Cardiac muscle cell (in vitro differentiated cells and primary cell): ENCODE results near the gene MEAK7. TPM values are rescaled to one million over a fixed set of nuclear protein-coding genes. Genes with fewer than 3 reads are reported as not detected.

Experiments
- DNase-seq, 2 donors: peaks; one replicate each; pipeline versions ENCODE4 v3.0.0 to v3.0.0-alpha.2; 2010 to 2017; ENCODE audit warnings: low read depth in 1 of 2, low spot score in 1 of 2
- H3K27ac ChIP-seq: fragments of 200-600 bp; sonication (generic); 2 replicates; pipeline ENCODE4 v1.5.1; 2016
- H3K27me3 ChIP-seq: fragments of 200-600 bp; sonication (generic); 2 replicates; pipeline ENCODE4 v1.6.0; 2016; ENCODE audit warnings: control low read depth
- H3K36me3 ChIP-seq: fragments of 200-600 bp; sonication (generic); 2 replicates; pipeline ENCODE4 v1.5.1; 2016; ENCODE audit warnings: control low read depth
- H3K4me1 ChIP-seq: fragments of 200-600 bp; sonication (generic); 2 replicates; pipeline ENCODE4 v1.8.1; 2017; ENCODE audit warnings: low read depth, mild to moderate bottlenecking, mixed run types
- H3K4me3 ChIP-seq: fragments of 200-600 bp; sonication (generic); 2 replicates; pipeline ENCODE4 v1.5.1; 2016; ENCODE audit warnings: mild to moderate bottlenecking
- H3K9me3 ChIP-seq: fragments of 200-600 bp; sonication (generic); 2 replicates; pipeline ENCODE4 v1.5.1; 2017; ENCODE audit warnings: low read depth, mild to moderate bottlenecking, control low read depth
- CTCF ChIP-seq: IDR thresholded peaks from 2 replicates; pipeline ENCODE4 v1.5.1; 2012; ENCODE audit warnings: low read depth, mild to moderate bottlenecking, low read length
- polyA plus RNA-seq: library from polyadenylated mRNA; unstranded; fragments of >200 nt; fragmentation: Nextera tagmentation; extraction: Ambion mirVana; gene quantifications from 2 replicates; pipeline ENCODE4 v1.2.1, GENCODE V29; 2016
- total RNA-seq: library from RNA; depleted of rRNA; stranded (reverse); fragments of >200 nt; gene quantifications from 2 replicates; pipeline ENCODE4 v1.2.3, GENCODE V29; 2016

Gene MEAK7
- total and polyA plus RNA-seq, 2 experiments from 2014 or later = 26.6 to 28.7 TPM

GRCh38 chr16:84508502-84508901 lies 4.0 kb upstream of the MEAK7 start:
- Histone ChIP-seq H3K4me1 (no peaks in the 10 kb centered on the region), H3K4me3 (no peak overlapping the region), H3K36me3 (no peaks in the 10 kb centered on the region), H3K27me3 (no peaks in the 10 kb centered on the region), H3K9me3 (no peaks in the 10 kb centered on the region), H3K27ac (no peak overlapping the region)
- no peak for DNase-seq
- no peak for TF ChIP-seq CTCF

- TF ChIP-seq CTCF = no peak
- no peak for DNase-seq
- Histone ChIP-seq H3K4me1 (no peaks in the 10 kb centered on the region), H3K36me3 (no peaks in the 10 kb centered on the region), H3K4me3 (no peak overlapping the region), H3K27ac (no peak overlapping the region), H3K27me3 (no peaks in the 10 kb centered on the region), H3K9me3 (no peaks in the 10 kb centered on the region)
These were observed 2.8 kb upstream of the MEAK7 start for GRCh38 chr16:84507011-84507982.

- H3K9me3 ChIP-seq = no peaks in the 10 kb centered on the region
- H3K4me3 ChIP-seq = peak overlapping the region; percentile 74
- H3K36me3 ChIP-seq = no peaks in the 10 kb centered on the region
- DNase-seq = no peak
- no peaks in the 10 kb centered on the region for H3K27me3 ChIP-seq
- no peaks in the 10 kb centered on the region for H3K4me1 ChIP-seq
- H3K27ac ChIP-seq = peak overlapping the region; percentile 64
- no peak for TF ChIP-seq CTCF
These were observed 1.1 kb upstream of the MEAK7 start for GRCh38 chr16:84505249-84506187.

- no peaks in the 10 kb centered on the region for H3K4me1 ChIP-seq
- H3K4me3 ChIP-seq = peak overlapping the region; percentile 74
- H3K9me3 ChIP-seq = no peaks in the 10 kb centered on the region
- H3K36me3 ChIP-seq = no peaks in the 10 kb centered on the region
- DNase-seq = no peak
- H3K27me3 ChIP-seq = no peaks in the 10 kb centered on the region
- TF ChIP-seq CTCF = no peak
- H3K27ac ChIP-seq = peak overlapping the region; percentile 22
These were observed 586 bp downstream of the MEAK7 start for GRCh38 chr16:84503751-84504395.

GRCh38 chr16:84502581-84502980 lies 1.9 kb downstream of the MEAK7 start:
- no peak overlapping the region for H3K27ac ChIP-seq
- no peak for DNase-seq

More at GRCh38 chr16:84502581-84502980, 1.9 kb downstream of the MEAK7 start:
- H3K4me1 ChIP-seq = no peaks in the 10 kb centered on the region
- H3K9me3 ChIP-seq = no peaks in the 10 kb centered on the region
- H3K4me3 ChIP-seq = no peak overlapping the region
- TF ChIP-seq CTCF = no peak
- H3K36me3 ChIP-seq = peaks cover 3% of the 10 kb centered on the region
- no peaks in the 10 kb centered on the region for H3K27me3 ChIP-seq
